ENCODE results near the gene UPB1. TPM values are rescaled to one million over a fixed set of nuclear protein-coding genes. Genes with fewer than 3 reads are reported as not detected.

The UPB1 gene
- total and polyA plus RNA-seq, 9 of the 15 experiments (the other 6 are each of a cell fraction or from before 2014, with no cell fraction given), result 0.06 to 0.11 TPM; not detected in 7

DNA sequence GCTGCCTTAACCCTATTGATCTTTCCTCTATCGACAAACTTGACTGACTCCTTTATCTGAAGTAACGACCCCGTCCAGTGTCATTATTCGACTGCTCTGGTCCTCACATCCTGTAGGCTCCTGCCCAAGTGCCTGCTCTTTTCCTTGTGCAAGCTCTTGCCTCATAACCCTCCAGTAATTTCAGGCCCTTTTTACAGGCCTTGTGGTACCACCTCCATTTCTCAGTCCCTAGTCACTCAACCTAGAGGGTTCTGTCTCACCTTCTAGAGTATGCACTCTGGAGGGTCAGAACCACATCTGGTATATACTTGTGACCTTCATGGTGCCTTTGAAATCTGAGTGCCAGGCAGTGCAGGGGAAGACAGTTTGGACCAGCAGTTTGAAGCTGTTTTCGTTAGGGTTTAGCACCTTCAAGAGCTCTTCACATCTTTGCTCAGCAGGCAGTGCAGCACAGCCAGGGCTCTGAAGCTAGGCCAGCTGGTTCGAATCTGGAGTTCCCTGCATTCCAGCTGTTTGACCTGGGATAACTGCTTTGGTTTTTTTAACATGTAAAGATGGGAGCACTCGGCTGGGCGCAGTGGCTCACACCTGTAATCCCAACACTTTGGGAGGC is 71.9 kb downstream of the UPB1 start (continued):
- TF ChIP-seq, protein P1, sequence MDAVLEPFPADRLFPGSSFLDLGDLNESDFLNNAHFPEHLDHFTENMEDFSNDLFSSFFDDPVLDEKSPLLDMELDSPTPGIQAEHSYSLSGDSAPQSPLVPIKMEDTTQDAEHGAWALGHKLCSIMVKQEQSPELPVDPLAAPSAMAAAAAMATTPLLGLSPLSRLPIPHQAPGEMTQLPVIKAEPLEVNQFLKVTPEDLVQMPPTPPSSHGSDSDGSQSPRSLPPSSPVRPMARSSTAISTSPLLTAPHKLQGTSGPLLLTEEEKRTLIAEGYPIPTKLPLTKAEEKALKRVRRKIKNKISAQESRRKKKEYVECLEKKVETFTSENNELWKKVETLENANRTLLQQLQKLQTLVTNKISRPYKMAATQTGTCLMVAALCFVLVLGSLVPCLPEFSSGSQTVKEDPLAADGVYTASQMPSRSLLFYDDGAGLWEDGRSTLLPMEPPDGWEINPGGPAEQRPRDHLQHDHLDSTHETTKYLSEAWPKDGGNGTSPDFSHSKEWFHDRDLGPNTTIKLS (IDR thresholded peaks at IDR 0.05; ENCODE audit: borderline replicate concordance, low read depth), result no peak
- TF ChIP-seq, protein P2, sequence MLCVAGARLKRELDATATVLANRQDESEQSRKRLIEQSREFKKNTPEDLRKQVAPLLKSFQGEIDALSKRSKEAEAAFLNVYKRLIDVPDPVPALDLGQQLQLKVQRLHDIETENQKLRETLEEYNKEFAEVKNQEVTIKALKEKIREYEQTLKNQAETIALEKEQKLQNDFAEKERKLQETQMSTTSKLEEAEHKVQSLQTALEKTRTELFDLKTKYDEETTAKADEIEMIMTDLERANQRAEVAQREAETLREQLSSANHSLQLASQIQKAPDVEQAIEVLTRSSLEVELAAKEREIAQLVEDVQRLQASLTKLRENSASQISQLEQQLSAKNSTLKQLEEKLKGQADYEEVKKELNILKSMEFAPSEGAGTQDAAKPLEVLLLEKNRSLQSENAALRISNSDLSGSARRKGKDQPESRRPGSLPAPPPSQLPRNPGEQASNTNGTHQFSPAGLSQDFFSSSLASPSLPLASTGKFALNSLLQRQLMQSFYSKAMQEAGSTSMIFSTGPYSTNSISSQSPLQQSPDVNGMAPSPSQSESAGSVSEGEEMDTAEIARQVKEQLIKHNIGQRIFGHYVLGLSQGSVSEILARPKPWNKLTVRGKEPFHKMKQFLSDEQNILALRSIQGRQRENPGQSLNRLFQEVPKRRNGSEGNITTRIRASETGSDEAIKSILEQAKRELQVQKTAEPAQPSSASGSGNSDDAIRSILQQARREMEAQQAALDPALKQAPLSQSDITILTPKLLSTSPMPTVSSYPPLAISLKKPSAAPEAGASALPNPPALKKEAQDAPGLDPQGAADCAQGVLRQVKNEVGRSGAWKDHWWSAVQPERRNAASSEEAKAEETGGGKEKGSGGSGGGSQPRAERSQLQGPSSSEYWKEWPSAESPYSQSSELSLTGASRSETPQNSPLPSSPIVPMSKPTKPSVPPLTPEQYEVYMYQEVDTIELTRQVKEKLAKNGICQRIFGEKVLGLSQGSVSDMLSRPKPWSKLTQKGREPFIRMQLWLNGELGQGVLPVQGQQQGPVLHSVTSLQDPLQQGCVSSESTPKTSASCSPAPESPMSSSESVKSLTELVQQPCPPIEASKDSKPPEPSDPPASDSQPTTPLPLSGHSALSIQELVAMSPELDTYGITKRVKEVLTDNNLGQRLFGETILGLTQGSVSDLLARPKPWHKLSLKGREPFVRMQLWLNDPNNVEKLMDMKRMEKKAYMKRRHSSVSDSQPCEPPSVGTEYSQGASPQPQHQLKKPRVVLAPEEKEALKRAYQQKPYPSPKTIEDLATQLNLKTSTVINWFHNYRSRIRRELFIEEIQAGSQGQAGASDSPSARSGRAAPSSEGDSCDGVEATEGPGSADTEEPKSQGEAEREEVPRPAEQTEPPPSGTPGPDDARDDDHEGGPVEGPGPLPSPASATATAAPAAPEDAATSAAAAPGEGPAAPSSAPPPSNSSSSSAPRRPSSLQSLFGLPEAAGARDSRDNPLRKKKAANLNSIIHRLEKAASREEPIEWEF (CRISPR knock-in tag; IDR thresholded peaks at IDR 0.05), result no peak
- TF ChIP-seq MAFF (IDR thresholded peaks at IDR 0.05; ENCODE audit: low read length), result no peak
- TF ChIP-seq SMARCB1 (IDR thresholded peaks at IDR 0.05; ENCODE audit: insufficient read length, low read depth), result no peak
- TF ChIP-seq JUN (IDR thresholded peaks at IDR 0.05; ENCODE audit: borderline replicate concordance, low read depth, low read length), result no peak
- TF ChIP-seq JUN (CRISPR knock-in tag; IDR thresholded peaks at IDR 0.05; ENCODE audit: borderline replicate concordance), result no peak
- no peak for TF ChIP-seq SMARCC2 (IDR thresholded peaks at IDR 0.05; ENCODE audit: low read depth)
- no peak for TF ChIP-seq NFXL1 (CRISPR knock-in tag; IDR thresholded peaks at IDR 0.05)
- no peak for TF ChIP-seq SAFB (IDR thresholded peaks at IDR 0.05; ENCODE audit: borderline replicate concordance, low read depth, low read length)
- no peak for TF ChIP-seq XRCC4 (IDR thresholded peaks at IDR 0.05; ENCODE audit: extremely low read depth, insufficient read depth, insufficient read length)

All from K562 (cell line).